ENCODE measurements around the gene C2orf76. TPM values are rescaled to one million over a fixed set of nuclear protein-coding genes. Genes with fewer than 3 reads are reported as not detected.
A peak's percentile ranks its signal among the peaks of the same experiment; 100 is the strongest.

Gene C2orf76
- total RNA-seq, 4 donors from 2014 or later, result 2.9 to 11.3 TPM; not detected in 2

DNA sequence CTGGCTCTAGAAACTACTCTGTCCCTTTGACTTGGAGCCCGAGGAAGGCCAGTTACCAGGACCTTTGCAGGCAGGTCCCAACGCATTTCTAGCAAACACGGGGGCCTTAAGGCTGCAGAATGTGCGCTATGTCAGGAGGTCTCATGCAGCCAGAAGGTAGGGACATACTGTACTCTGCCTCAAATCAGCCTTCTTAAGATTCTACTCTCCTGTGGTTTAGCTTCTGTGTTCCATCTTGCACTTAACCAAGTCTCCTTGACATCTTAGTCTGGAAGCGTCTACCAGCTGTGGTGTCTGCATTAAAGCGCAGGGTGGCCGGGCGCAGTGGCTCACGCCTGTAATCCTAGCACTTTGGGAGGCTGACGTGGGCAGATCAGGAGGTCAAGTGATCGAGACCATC is 77.5 kb downstream of the C2orf76 start:
- peak overlapping the region in 2 of 4 donors; percentile 27 to 35 for H3K27ac ChIP-seq
- no peaks in the 10 kb centered on the region for H3K9me3 ChIP-seq
- in situ Hi-C loops (cut with MboI; ENCODE audit: low pct_ligation_motif_present in 1 of 4, low pct_unique_long_range_greater_than_20kb in 1 of 4, low sequenced_read_pairs in 3 of 4) (loop anchor here (10.0 to 25.0 kb wide), 3 partner anchors 277 to 404 kb away; no protein-coding TSS in a partner anchor), intact Hi-C loops (cut with DNase I; ENCODE audit: low total_unique reads) (no loop called here)
- no peaks in the 10 kb centered on the region for H3K36me3 ChIP-seq
- no peaks in the 10 kb centered on the region for H3K27me3 ChIP-seq
- DNase-seq, result no peak
- H3K4me3 ChIP-seq, result no peak overlapping the region
- 67 to 81% methylated on average over 3 to 11 of the region's 11 CpGs for WGBS, 2 donors (ENCODE audit: low coverage in 1 of 2)
- TF ChIP-seq POLR2AphosphoS5 (IDR thresholded peaks at IDR 0.05) (peak in 1 of 3 donors; percentile 41), POLR2A (IDR thresholded peaks at IDR 0.05) (no peak)
- H3K4me1 ChIP-seq, result peaks cover 0 to 10% (median 0%) of the 10 kb centered on the region in 4 donors

DNA sequence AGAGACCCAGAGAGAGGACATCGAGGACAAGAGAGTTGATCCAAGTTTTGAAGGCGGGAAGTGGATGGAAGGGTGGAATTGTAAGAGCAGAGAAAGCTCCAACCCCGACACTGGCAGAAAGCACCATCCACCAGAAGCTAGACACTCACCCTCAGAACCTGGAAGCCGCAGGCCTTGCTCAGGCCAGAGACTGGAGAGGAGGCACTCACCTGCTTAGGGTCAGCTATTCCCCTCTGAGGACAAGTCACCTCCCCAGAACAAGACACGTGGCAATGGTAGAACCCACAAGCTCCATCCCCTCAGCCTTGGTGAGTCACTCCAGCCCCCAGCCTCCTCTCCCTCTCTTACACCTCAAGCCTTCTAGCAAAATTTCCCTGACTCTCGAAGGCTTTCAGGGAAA is 78.1 kb downstream of the C2orf76 start:
- no peak for TF ChIP-seq EP300 (IDR thresholded peaks at IDR 0.05; ENCODE audit: low read depth)

DNA sequence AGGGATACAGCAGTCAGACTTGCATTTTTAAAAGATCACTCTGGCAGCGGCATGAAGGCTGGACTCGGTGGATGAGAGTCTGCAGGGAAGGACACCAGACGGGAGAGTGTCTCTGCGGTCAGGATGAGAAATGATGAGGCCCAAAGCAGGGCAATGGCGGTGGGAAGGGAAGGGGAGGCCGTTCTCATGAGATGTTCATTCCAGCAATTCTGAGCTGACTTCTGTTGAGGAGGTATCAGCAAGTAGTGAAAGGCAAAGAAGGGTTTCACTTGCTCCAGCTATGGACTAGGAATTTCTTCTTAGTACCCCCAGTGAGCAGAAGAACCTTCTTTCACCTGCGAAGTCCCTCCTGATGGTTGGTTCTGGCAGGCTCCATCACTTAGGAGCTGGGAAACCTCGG is 80.0 kb downstream of the C2orf76 start:
- DNase-seq, result no peak
- Histone ChIP-seq H3K4me3 (no peak overlapping the region), H3K27me3 (no peaks in the 10 kb centered on the region), H3K4me1 (peaks cover 0 to 10% (median 0%) of the 10 kb centered on the region in 4 donors), H3K27ac (no peak overlapping the region), H3K36me3 (no peaks in the 10 kb centered on the region), H3K9me3 (no peaks in the 10 kb centered on the region)
- intact Hi-C loops (cut with DNase I; ENCODE audit: low total_unique reads), result no loop called here
- TF ChIP-seq, protein P1, sequence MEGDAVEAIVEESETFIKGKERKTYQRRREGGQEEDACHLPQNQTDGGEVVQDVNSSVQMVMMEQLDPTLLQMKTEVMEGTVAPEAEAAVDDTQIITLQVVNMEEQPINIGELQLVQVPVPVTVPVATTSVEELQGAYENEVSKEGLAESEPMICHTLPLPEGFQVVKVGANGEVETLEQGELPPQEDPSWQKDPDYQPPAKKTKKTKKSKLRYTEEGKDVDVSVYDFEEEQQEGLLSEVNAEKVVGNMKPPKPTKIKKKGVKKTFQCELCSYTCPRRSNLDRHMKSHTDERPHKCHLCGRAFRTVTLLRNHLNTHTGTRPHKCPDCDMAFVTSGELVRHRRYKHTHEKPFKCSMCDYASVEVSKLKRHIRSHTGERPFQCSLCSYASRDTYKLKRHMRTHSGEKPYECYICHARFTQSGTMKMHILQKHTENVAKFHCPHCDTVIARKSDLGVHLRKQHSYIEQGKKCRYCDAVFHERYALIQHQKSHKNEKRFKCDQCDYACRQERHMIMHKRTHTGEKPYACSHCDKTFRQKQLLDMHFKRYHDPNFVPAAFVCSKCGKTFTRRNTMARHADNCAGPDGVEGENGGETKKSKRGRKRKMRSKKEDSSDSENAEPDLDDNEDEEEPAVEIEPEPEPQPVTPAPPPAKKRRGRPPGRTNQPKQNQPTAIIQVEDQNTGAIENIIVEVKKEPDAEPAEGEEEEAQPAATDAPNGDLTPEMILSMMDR (IDR thresholded peaks at IDR 0.05), result no peak
- TF ChIP-seq POLR2AphosphoS5 (IDR thresholded peaks at IDR 0.05) (no peak), EP300 (IDR thresholded peaks at IDR 0.05; ENCODE audit: low read depth) (no peak), POLR2A (IDR thresholded peaks at IDR 0.05) (no peak)
- in situ Hi-C loops (cut with MboI; ENCODE audit: low pct_ligation_motif_present in 1 of 4, low pct_unique_long_range_greater_than_20kb in 1 of 4, low sequenced_read_pairs in 3 of 4), result loop anchor here (10.0 to 25.0 kb wide), 3 partner anchors 274 to 402 kb away; no protein-coding TSS in a partner anchor
- WGBS, 2 donors (ENCODE audit: low coverage in 1 of 2), result 88 to 93% methylated on average over 3 to 8 of the region's 8 CpGs

More for the DNA sequence above, 78.1 kb downstream of the C2orf76 start:
- no peak overlapping the region for H3K4me3 ChIP-seq
- whole genome bisulfite sequencing, 2 donors (ENCODE audit: low coverage in 1 of 2), result 77 to 86% methylated on average over 6 of the region's 6 CpGs
- peaks cover 0 to 10% (median 0%) of the 10 kb centered on the region in 4 donors for H3K4me1 ChIP-seq
- no peaks in the 10 kb centered on the region for H3K36me3 ChIP-seq
- H3K9me3 ChIP-seq, result no peaks in the 10 kb centered on the region
- no peak for DNase-seq
- no peaks in the 10 kb centered on the region for H3K27me3 ChIP-seq
- in situ Hi-C loops (cut with MboI; ENCODE audit: low pct_ligation_motif_present in 1 of 4, low pct_unique_long_range_greater_than_20kb in 1 of 4, low sequenced_read_pairs in 3 of 4), result loop anchor here (10.0 to 25.0 kb wide), 3 partner anchors 276 to 404 kb away; no protein-coding TSS in a partner anchor
- peak overlapping the region in 2 of 4 donors; percentile 27 to 35 for H3K27ac ChIP-seq
- intact Hi-C loops (cut with DNase I; ENCODE audit: low total_unique reads), result no loop called here

DNA sequence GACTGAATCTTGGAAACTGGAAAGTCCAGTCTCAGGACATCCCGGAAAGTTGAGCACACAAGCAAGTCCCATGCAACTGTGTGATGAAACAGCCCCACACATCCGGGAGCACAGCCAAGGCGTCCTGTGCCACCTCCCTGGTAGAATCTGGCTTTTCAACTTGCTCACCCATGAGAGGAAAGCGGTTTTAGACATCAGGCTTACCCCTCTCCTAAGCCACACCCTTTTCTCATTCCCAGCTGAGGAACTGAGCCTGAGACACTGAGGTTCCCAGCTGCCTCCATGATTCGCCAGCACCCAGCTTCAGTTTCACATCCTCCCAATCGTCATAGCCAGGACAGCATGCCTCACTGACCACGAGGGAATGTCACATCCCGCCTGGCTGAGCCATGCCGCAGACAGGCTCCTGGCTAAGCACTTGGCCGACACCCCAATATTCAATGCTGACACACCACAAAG is 82.7 kb downstream of the C2orf76 start:
- H3K27ac ChIP-seq, result no peak overlapping the region

DNA sequence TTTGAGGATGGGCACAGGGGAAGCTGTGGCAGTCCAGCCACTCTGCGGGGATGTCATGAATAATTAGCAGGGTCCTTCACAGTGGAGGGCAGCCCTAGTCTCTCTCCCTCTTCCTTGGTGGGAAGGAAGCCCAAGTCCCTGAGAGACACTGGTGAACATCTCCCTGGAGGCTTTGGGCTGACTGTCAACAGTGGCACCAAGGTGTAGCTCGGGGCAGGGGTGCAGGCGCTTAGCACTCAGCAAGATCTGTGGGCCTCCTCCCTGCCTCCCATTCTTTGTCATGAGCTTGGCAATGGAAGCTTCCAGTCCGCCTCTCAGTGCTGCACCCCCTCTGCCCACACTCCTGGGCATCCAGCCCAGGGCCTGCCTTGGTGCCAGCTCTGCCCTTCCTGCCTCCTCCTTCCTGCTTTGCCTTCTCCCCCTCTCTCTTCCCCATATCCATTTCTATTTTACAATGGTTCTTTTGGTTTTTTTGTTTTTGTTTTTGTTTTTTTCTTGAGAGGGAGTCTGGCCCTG is 83.6 kb downstream of the C2orf76 start:
- in situ Hi-C loops (cut with MboI; ENCODE audit: low pct_ligation_motif_present in 1 of 4, low pct_unique_long_range_greater_than_20kb in 1 of 4, low sequenced_read_pairs in 3 of 4), result loop anchor here (10.0 to 25.0 kb wide), 3 partner anchors 271 to 398 kb away; no protein-coding TSS in a partner anchor
- WGBS, 2 donors (ENCODE audit: low coverage in 1 of 2), result 60 to 87% methylated on average over 1 to 4 of the region's 4 CpGs
- H3K4me1 ChIP-seq, result no peaks in the 10 kb centered on the region

More for the DNA sequence above, 82.7 kb downstream of the C2orf76 start:
- intact Hi-C loops (cut with DNase I; ENCODE audit: low total_unique reads) (no loop called here), in situ Hi-C loops (cut with MboI; ENCODE audit: low pct_ligation_motif_present in 1 of 4, low pct_unique_long_range_greater_than_20kb in 1 of 4, low sequenced_read_pairs in 3 of 4) (loop anchor here (10.0 to 25.0 kb wide), 3 partner anchors 272 to 399 kb away; no protein-coding TSS in a partner anchor)
- peak; percentile 24 for DNase-seq
- peaks cover 0 to 4% (median 0%) of the 10 kb centered on the region in 4 donors for H3K4me1 ChIP-seq
- H3K36me3 ChIP-seq, result no peaks in the 10 kb centered on the region
- TF ChIP-seq, protein P1 (IDR thresholded peaks at IDR 0.05), result no peak
- no peak for TF ChIP-seq POLR2AphosphoS5 (IDR thresholded peaks at IDR 0.05)
- TF ChIP-seq EP300 (IDR thresholded peaks at IDR 0.05; ENCODE audit: low read depth), result no peak
- TF ChIP-seq POLR2A (IDR thresholded peaks at IDR 0.05), result no peak
- 68% methylated on average over 10 of the region's 10 CpGs; no CpG with 5 or more reads in 1 of the 2 donors for WGBS, 2 donors (ENCODE audit: low coverage in 1 of 2)
- no peaks in the 10 kb centered on the region for H3K9me3 ChIP-seq
- no peak overlapping the region for H3K4me3 ChIP-seq
- H3K27me3 ChIP-seq, result no peaks in the 10 kb centered on the region

More for the DNA sequence above, 83.6 kb downstream of the C2orf76 start:
- DNase-seq, result no peak
- Histone ChIP-seq H3K4me3 (no peak overlapping the region), H3K27me3 (no peaks in the 10 kb centered on the region), H3K9me3 (no peaks in the 10 kb centered on the region), H3K27ac (peak overlapping the region in 1 of 4 donors; percentile 5), H3K36me3 (no peaks in the 10 kb centered on the region)
- TF ChIP-seq POLR2A (IDR thresholded peaks at IDR 0.05) (no peak), POLR2AphosphoS5 (IDR thresholded peaks at IDR 0.05) (no peak), EP300 (IDR thresholded peaks at IDR 0.05; ENCODE audit: low read depth) (no peak)
- TF ChIP-seq, protein P1 (IDR thresholded peaks at IDR 0.05), result no peak
- intact Hi-C loops (cut with DNase I; ENCODE audit: low total_unique reads), result no loop called here
